ENCODE results near the gene MBD5. TPM values are rescaled to one million over a fixed set of nuclear protein-coding genes. Genes with fewer than 3 reads are reported as not detected.
A peak's percentile ranks its signal among the peaks of the same experiment; 100 is the strongest.

The MBD5 gene
- 10 to 100 TPM; 52.5 to 64.5 TPM for total RNA-seq
- 10 to 100 TPM in 1 of 2 donors, 1 to 10 TPM in 1; 3.1 to 15.4 TPM for polyA plus RNA-seq

DNA sequence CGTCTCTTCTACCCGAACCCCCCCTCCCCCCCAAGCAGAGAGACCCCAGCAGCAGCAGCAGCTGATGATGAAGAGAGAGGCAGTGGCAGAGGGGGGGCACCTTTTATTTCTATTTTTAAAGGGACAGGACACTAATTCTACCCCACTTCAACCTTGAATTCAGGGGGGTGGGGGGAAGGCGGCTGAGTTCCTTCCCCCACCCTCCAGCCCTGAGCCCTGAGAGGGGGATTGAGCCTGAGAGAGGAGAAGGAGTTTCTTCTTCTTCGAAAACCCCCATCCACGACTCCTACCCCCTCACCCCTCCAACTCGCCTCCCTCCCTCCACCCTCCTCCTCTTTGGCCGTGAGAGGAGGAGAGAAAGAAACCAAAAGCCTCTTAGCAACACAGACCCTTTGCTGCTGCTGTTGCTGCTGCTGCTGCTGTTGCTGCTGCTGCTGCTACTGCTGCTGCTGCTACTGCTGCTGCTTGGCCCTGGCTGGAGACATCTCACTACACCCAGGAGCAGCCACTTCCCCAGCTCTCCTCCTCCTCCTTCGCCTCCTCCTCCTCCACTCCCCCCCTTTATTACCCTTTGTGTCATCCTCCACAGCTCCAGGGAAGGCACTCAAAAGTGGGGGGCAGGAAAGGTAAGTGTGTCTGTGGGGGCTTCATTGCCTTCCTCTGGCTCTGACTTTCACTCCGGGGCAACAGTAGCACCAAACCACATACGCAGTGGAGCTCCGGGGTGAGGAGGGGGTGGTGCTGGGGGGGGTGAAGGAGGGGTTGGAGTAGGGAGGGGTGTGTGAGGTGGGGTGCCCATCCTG lies at the start of gene MBD5:
MBD5 (plus strand) TSS at position 33 of the 803 bp plus-strand sequence.
- Histone ChIP-seq H3K4me3 (ENCODE audit: low read length in 2 of 2) (peak within 1 kb of the TSS; percentile 87 to 93), H3K4me1 (ENCODE audit: insufficient read depth, low read length) (peaks cover 56% of the 10 kb centered on the region), H3K27ac (ENCODE audit: low read depth, low read length) (peak within 1 kb of the TSS; percentile 89), H3K9me3 (ENCODE audit: control insufficient read depth in 1 of 2, low read length in 2 of 2) (no peaks in the 10 kb centered on the region), H3K27me3 (ENCODE audit: insufficient read depth, low read length) (no peaks in the 10 kb centered on the region), H3K36me3 (ENCODE audit: insufficient read depth, low read length) (no peaks in the 10 kb centered on the region)
- H3K27ac Mint-ChIP-seq: peak within 1 kb of the TSS; percentile 85 to 98 (median 97)
- peaks cover 42 to 82% (median 60%) of the 10 kb centered on the region in 4 donors for H3K4me1 Mint-ChIP-seq
- peak within 1 kb of the TSS; percentile 92 to 100 (median 99) for H3K4me3 Mint-ChIP-seq
- ChIA-PET CTCF (ENCODE audit: partially characterized antibody) (interaction anchor here (0.7 to 3.6 kb wide), 10 partner anchors 8 to 1565 kb away, joined by 3 to 15 read pairs (median 4); partner anchors contain the start of gene EPC2), POLR2A (ENCODE audit: partially characterized antibody) (interaction anchor here (0.6 to 3.0 kb wide), 24 partner anchors 8 to 1566 kb away, joined by 3 to 27 read pairs (median 4); partner anchors contain the start of genes EPC2, KIF5C and MMADHC)
- H3K9me3 Mint-ChIP-seq: no peaks in the 10 kb centered on the region
- H3K27me3 Mint-ChIP-seq: no peaks in the 10 kb centered on the region
- DNase-seq: peak in 4 of 5 donors; percentile 71 to 88 (median 74)
- peaks cover 3 to 23% of the 10 kb centered on the region in 2 donors for H3K36me3 Mint-ChIP-seq
- intact Hi-C loops (cut with micrococcal nuclease): loop anchor here (1.0 to 5.0 kb wide), 4 partner anchors 31 to 532 kb away; partner anchors contain the start of gene ACVR2A

DNA sequence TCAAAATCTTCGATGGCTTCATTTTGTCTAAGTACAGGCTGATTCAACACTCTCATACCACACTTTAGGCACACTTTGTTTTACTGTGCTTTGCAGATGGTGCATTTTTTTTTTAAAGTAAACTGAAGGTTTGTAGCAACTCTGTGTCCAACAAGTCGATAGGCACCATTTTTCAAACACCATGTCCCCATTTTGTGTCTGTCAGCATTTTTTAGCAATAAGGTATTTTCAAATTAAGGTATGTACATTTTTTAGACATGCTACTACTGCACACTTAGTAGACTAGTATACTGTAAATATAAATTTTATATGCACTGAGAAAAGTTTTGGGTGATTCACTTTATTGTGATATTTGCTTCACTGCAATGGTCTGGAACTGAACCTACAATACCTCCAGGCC lies 44.8 kb upstream of the MBD5 start:
- Mint-ChIP-seq H3K36me3 (peaks cover 33 to 35% of the 10 kb centered on the region in 2 donors), H3K27me3 (no peaks in the 10 kb centered on the region), H3K4me1 (peaks cover 11 to 24% (median 17%) of the 10 kb centered on the region in 4 donors), H3K4me3 (no peak overlapping the region), H3K9me3 (peaks cover 0 to 10% (median 0%) of the 10 kb centered on the region in 8 donors), H3K27ac (peak overlapping the region in 4 of 7 donors; percentile 0 to 62 (median 23))
- Histone ChIP-seq H3K4me3 (ENCODE audit: low read length in 2 of 2) (no peak overlapping the region), H3K9me3 (ENCODE audit: control insufficient read depth in 1 of 2, low read length in 2 of 2) (no peaks in the 10 kb centered on the region), H3K4me1 (ENCODE audit: insufficient read depth, low read length) (peaks cover 4% of the 10 kb centered on the region), H3K27ac (ENCODE audit: low read depth, low read length) (no peak overlapping the region), H3K27me3 (ENCODE audit: insufficient read depth, low read length) (no peaks in the 10 kb centered on the region), H3K36me3 (ENCODE audit: insufficient read depth, low read length) (peaks cover 4% of the 10 kb centered on the region)
- ChIA-PET CTCF (ENCODE audit: partially characterized antibody) (no interaction called here), POLR2A (ENCODE audit: partially characterized antibody) (no interaction called here)
- intact Hi-C loops (cut with micrococcal nuclease): no loop called here
- DNase-seq: no peak

DNA sequence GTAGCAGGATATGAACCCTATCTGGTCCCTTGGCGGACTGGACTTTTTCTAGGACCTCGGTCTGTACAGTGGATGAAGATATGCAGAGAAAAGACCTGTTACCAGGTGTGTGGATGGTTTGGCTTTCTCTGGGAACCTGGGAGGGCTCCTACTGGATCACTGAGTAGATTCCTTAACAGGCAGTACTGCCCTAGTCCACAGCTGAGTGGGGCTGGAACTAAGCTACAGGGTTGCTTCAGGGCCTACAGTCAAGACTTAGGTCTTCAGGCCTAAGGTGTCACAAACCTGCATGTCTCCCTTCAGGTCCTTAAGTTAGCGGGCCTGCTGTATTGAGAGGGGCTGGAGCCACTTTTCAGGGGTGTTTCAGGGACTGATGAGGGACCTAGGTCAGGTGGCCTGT lies 43.2 kb upstream of the MBD5 start:
- POLR2A ChIA-PET (ENCODE audit: partially characterized antibody): no interaction called here
- peaks cover 29 to 32% of the 10 kb centered on the region in 2 donors for H3K36me3 Mint-ChIP-seq
- H3K4me1 ChIP-seq (ENCODE audit: insufficient read depth, low read length): peaks cover 13% of the 10 kb centered on the region
- no peaks in the 10 kb centered on the region for H3K27me3 ChIP-seq (ENCODE audit: insufficient read depth, low read length)
- H3K27me3 Mint-ChIP-seq: no peaks in the 10 kb centered on the region
- peaks cover 0 to 10% (median 0%) of the 10 kb centered on the region in 8 donors for H3K9me3 Mint-ChIP-seq
- no peaks in the 10 kb centered on the region for H3K9me3 ChIP-seq (ENCODE audit: control insufficient read depth in 1 of 2, low read length in 2 of 2)
- no peak overlapping the region for H3K27ac Mint-ChIP-seq
- no peak overlapping the region for H3K4me3 Mint-ChIP-seq
- DNase-seq: no peak
- peaks cover 3% of the 10 kb centered on the region for H3K36me3 ChIP-seq (ENCODE audit: insufficient read depth, low read length)
- peaks cover 15 to 28% (median 20%) of the 10 kb centered on the region in 4 donors for H3K4me1 Mint-ChIP-seq
- CTCF ChIA-PET (ENCODE audit: partially characterized antibody): interaction anchor here (1.6 kb wide), 1 partner anchor 13 kb away, joined by 4 read pairs; no protein-coding TSS in a partner anchor
- intact Hi-C loops (cut with micrococcal nuclease): no loop called here
- H3K27ac ChIP-seq (ENCODE audit: low read depth, low read length): no peak overlapping the region
- H3K4me3 ChIP-seq (ENCODE audit: low read length in 2 of 2): no peak overlapping the region

DNA sequence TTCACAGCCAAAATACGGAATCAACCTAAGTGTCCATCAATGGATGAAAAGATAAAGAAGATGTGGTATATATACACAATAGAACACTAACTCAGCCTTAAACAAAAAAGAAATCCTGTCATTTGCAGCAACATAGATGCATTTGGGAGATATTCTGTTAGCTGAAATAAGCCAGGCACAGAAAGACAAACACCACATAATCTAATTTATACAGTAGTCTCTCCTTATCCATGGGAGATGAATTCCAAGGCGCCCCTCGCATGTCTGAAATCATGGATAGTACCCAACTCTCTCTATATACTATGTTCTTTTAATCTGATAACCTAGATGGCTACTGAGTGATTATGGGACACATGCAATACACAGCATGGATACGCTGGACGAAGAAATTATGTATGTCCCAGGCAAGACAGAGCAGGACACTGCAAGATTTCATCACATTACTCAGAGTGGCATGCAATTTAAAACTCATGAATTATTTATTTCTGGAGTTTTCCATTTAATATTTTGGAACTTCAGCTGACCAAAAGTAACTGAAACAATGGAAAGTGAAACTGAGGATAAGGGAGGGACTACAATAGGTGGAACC lies 39.9 kb upstream of the MBD5 start:
- peak overlapping the region in 2 of 7 donors; percentile 17 to 19 for H3K27ac Mint-ChIP-seq
- H3K4me3 Mint-ChIP-seq: no peak overlapping the region
- no peaks in the 10 kb centered on the region for H3K9me3 ChIP-seq (ENCODE audit: control insufficient read depth in 1 of 2, low read length in 2 of 2)
- peaks cover 31 to 55% (median 44%) of the 10 kb centered on the region in 4 donors for H3K4me1 Mint-ChIP-seq
- H3K36me3 Mint-ChIP-seq: peaks cover 19 to 28% of the 10 kb centered on the region in 2 donors
- H3K27me3 Mint-ChIP-seq: no peaks in the 10 kb centered on the region
- no peak overlapping the region for H3K27ac ChIP-seq (ENCODE audit: low read depth, low read length)
- peaks cover 0 to 10% (median 0%) of the 10 kb centered on the region in 8 donors for H3K9me3 Mint-ChIP-seq
- DNase-seq: no peak
- H3K36me3 ChIP-seq (ENCODE audit: insufficient read depth, low read length): no peaks in the 10 kb centered on the region
- intact Hi-C loops (cut with micrococcal nuclease): no loop called here
- H3K4me1 ChIP-seq (ENCODE audit: insufficient read depth, low read length): peaks cover 18% of the 10 kb centered on the region
- H3K4me3 ChIP-seq (ENCODE audit: low read length in 2 of 2): no peak overlapping the region
- POLR2A ChIA-PET (ENCODE audit: partially characterized antibody): no interaction called here
- CTCF ChIA-PET (ENCODE audit: partially characterized antibody): no interaction called here
- no peaks in the 10 kb centered on the region for H3K27me3 ChIP-seq (ENCODE audit: insufficient read depth, low read length)

DNA sequence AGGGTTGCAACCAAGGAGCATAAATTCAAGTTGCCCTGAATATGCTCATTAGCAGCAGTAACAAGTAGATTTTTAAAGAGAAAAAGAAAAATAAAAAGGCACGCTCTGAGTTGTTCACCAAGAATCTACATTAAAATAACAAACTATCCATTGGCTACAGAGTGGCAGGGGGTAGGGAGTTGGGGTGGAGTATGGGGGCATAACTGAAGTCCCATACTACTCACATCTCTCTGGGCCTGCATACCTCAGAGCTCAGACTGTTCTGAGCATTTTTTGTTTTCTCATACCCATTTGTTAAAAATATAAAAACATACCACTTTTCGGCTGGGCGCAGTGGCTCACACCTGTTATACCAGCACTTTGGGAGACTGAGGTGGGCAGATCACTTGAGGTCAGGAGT lies 31.8 kb upstream of the MBD5 start:
- peaks cover 12 to 31% (median 21%) of the 10 kb centered on the region in 4 donors for H3K4me1 Mint-ChIP-seq
- no peaks in the 10 kb centered on the region for H3K27me3 ChIP-seq (ENCODE audit: insufficient read depth, low read length)
- H3K9me3 ChIP-seq (ENCODE audit: control insufficient read depth in 1 of 2, low read length in 2 of 2): no peaks in the 10 kb centered on the region
- H3K4me3 ChIP-seq (ENCODE audit: low read length in 2 of 2): no peak overlapping the region
- H3K36me3 Mint-ChIP-seq: peaks cover 1 to 2% of the 10 kb centered on the region in 2 donors
- H3K4me1 ChIP-seq (ENCODE audit: insufficient read depth, low read length): no peaks in the 10 kb centered on the region
- H3K4me3 Mint-ChIP-seq: no peak overlapping the region
- no peaks in the 10 kb centered on the region for H3K36me3 ChIP-seq (ENCODE audit: insufficient read depth, low read length)
- DNase-seq: no peak
- intact Hi-C loops (cut with micrococcal nuclease): no loop called here
- CTCF ChIA-PET (ENCODE audit: partially characterized antibody): interaction anchor here (0.9 to 7.4 kb wide), 13 partner anchors 11 to 1572 kb away, joined by 3 to 89 read pairs (median 8); partner anchors contain the start of genes MBD5 and ORC4
- H3K9me3 Mint-ChIP-seq: no peaks in the 10 kb centered on the region
- POLR2A ChIA-PET (ENCODE audit: partially characterized antibody): interaction anchor here (1.3 to 1.4 kb wide), 3 partner anchors 32 to 520 kb away, joined by 6 to 7 read pairs (median 6); partner anchors contain the start of genes MBD5 and ORC4
- H3K27ac Mint-ChIP-seq: no peak overlapping the region
- H3K27me3 Mint-ChIP-seq: no peaks in the 10 kb centered on the region
- no peak overlapping the region for H3K27ac ChIP-seq (ENCODE audit: low read depth, low read length)

DNA sequence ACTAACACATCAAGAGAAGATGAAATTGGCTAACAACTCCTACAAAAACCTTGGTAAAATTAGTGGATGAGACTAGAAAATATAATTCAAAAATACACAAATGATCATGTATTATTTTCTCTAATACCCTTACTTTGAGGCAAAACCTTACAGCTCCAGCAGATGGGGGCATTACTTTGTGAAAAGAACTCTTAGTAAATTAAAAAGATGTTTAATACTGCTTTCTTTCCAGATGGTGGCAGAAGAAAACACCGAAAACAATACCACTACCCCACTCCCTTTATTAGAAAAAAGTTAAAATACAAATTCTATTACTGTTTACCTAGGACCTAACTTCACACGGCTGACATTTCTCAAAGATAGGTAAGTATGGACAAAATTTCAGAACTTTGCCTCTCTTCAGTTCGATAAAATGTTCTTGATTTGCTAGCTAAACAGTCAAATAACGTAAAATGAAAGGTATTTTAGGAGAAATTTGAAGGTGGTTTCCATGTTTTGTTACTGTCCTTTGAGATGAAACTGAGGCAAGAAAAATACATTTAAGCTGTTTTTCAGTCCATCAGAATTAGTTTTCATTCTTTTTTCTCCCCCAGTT lies 31.0 kb upstream of the MBD5 start:
- CTCF ChIA-PET (ENCODE audit: partially characterized antibody): interaction anchor here (0.7 to 7.4 kb wide), 14 partner anchors 9 to 1001 kb away, joined by 3 to 89 read pairs (median 7); partner anchors contain the start of genes MBD5 and ORC4
- peaks cover 14 to 29% (median 19%) of the 10 kb centered on the region in 4 donors for H3K4me1 Mint-ChIP-seq

More for the DNA sequence above, 31.0 kb upstream of the MBD5 start:
- no peaks in the 10 kb centered on the region for H3K36me3 ChIP-seq (ENCODE audit: insufficient read depth, low read length)
- peak; percentile 45 to 61 (median 58) for DNase-seq
- no peak overlapping the region for H3K27ac ChIP-seq (ENCODE audit: low read depth, low read length)
- H3K9me3 Mint-ChIP-seq: no peaks in the 10 kb centered on the region
- intact Hi-C loops (cut with micrococcal nuclease): loop anchor here (1.0 kb wide), 2 partner anchors 31 to 519 kb away; partner anchors contain the start of gene MBD5
- H3K27me3 ChIP-seq (ENCODE audit: insufficient read depth, low read length): no peaks in the 10 kb centered on the region
- H3K9me3 ChIP-seq (ENCODE audit: control insufficient read depth in 1 of 2, low read length in 2 of 2): no peaks in the 10 kb centered on the region
- no peaks in the 10 kb centered on the region for H3K4me1 ChIP-seq (ENCODE audit: insufficient read depth, low read length)
- H3K27me3 Mint-ChIP-seq: no peaks in the 10 kb centered on the region
- peaks cover 5 to 7% of the 10 kb centered on the region in 2 donors for H3K36me3 Mint-ChIP-seq
- H3K4me3 ChIP-seq (ENCODE audit: low read length in 2 of 2): no peak overlapping the region
- H3K27ac Mint-ChIP-seq: peak overlapping the region in 3 of 7 donors; percentile 7 to 72 (median 53)
- POLR2A ChIA-PET (ENCODE audit: partially characterized antibody): interaction anchor here (1.3 to 1.4 kb wide), 3 partner anchors 32 to 656 kb away, joined by 3 to 7 read pairs (median 6); partner anchors contain the start of genes MBD5 and ORC4
- H3K4me3 Mint-ChIP-seq: no peak overlapping the region
